Lower leg skin (tissue), 4 donors: ENCODE measurements around the gene IGFBP1. TPM values are rescaled to one million over a fixed set of nuclear protein-coding genes. Genes with fewer than 3 reads are reported as not detected.
"Not testable (repeated sequence)": the region's sequence is repeated elsewhere in the genome, so short reads cannot be mapped to it uniquely, and the experiment has no call there.

ENCODE experiments used
- DNase-seq, 2 donors: peaks; one replicate each; pipeline ENCODE4 v3.0.0-alpha.2; 2019; ENCODE audit warnings: low spot score in 2 of 2
- H3K4me3 ChIP-seq: fragments of 200-600 bp; sonication (generic); 2 replicates; pipeline ENCODE4 v1.5.1; 2017; ENCODE audit warnings: mild to moderate bottlenecking, low read depth; ENCODE audit not compliant: poor library complexity, severe bottlenecking
- POLR2A ChIP-seq, 2 donors: fragments of 450-650 bp; IDR thresholded peaks; one replicate each; pipeline ENCODE4 v1.6.1; 2016 to 2017; ENCODE audit warnings: antibody characterized with exemption in 2 of 2, mild to moderate bottlenecking in 1 of 2, moderate library complexity in 1 of 2
- WGBS, 2 donors: methylation state at CpG; one replicate each; pipeline ENCODE4 v1.1.5; 2018; 5-methylcytosine and 5-hydroxymethylcytosine counted together
- intact Hi-C: fragments of 100-400 bp; cut with DNase I; formaldehyde crosslinking; loops from one replicate; pipeline ENCODE4 v1.15.0; 2023; ENCODE audit warnings: low total_unique reads
- total RNA-seq, 4 donors: library from RNA; depleted of rRNA; stranded (reverse); fragments of >200 nt; gene quantifications; one replicate each; pipeline ENCODE4 v1.1.0, GENCODE V29; 2016
- TF ChIP-seq, protein P1 (sequence below), 3 donors: fragments of 450-650 bp; IDR thresholded peaks; one replicate each; pipeline ENCODE4 v1.5.1; 2016; ENCODE audit warnings: antibody characterized with exemption in 3 of 3, mild to moderate bottlenecking in 3 of 3, moderate library complexity in 2 of 3

Gene IGFBP1
- not detected for total RNA-seq

GRCh38 chr7:45888185-45888992 is at the start of gene IGFBP1:
IGFBP1 (plus strand) TSS chr7:45888488; CDS start chr7:45888653, 165 bp downstream.
- no peak within 1 kb of the TSS for H3K4me3 ChIP-seq
- peak in 1 of 2 donors; percentile 79 for DNase-seq
- intact Hi-C loops, result no loop called here
- 7 to 12% methylated on average over 33 to 42 of the region's 73 CpGs for WGBS, 2 donors
- TF ChIP-seq, protein P1, sequence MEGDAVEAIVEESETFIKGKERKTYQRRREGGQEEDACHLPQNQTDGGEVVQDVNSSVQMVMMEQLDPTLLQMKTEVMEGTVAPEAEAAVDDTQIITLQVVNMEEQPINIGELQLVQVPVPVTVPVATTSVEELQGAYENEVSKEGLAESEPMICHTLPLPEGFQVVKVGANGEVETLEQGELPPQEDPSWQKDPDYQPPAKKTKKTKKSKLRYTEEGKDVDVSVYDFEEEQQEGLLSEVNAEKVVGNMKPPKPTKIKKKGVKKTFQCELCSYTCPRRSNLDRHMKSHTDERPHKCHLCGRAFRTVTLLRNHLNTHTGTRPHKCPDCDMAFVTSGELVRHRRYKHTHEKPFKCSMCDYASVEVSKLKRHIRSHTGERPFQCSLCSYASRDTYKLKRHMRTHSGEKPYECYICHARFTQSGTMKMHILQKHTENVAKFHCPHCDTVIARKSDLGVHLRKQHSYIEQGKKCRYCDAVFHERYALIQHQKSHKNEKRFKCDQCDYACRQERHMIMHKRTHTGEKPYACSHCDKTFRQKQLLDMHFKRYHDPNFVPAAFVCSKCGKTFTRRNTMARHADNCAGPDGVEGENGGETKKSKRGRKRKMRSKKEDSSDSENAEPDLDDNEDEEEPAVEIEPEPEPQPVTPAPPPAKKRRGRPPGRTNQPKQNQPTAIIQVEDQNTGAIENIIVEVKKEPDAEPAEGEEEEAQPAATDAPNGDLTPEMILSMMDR (IDR thresholded peaks at IDR 0.05), result no peak
- no peak for TF ChIP-seq POLR2A (IDR thresholded peaks at IDR 0.05)

- WGBS, 2 donors, result 83 to 89% methylated on average over 2 of the region's 2 CpGs
- intact Hi-C loops, result not testable (repeated sequence)
These were observed 49.4 kb upstream of the IGFBP1 start for GRCh38 chr7:45838852-45839251.

DNA sequence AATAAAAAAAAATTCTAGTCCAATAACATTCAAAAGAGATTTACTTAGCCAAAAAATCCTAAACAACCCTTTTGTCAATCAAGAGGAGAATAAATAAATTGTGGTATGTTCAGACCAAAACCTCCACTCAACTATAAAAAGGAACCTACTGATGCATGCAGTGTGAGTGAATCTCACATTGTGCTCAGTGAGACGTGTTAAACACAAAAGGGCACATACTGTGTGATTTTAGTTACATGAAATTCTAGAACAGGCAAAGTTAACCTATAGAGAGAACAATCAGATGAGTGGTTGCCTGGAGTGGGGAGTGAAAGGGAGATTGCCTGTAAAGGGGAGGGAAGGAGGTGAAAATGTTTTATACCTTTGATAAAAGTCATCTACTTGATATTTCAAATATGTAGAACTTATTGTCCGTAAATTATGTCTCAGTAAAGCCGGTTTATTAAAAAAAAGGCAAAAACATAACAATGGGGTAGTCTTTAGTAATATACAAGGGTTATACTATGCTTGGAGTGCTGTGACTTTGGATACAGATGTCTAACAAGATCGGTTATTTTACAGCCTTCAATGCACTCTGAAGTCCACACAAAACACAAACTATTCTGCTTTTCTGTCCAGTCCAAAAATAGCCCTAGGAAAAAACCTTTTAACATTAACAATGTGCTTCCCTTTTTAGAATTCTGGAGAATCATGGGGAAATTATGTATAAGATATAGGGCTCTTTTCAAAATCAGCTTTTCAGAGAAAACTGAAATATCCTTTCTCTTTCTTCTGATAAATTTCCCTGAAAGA is 46.2 kb upstream of the IGFBP1 start:
- 60 to 72% methylated on average over 4 of the region's 4 CpGs for WGBS, 2 donors

More at GRCh38 chr7:45838852-45839251, 49.4 kb upstream of the IGFBP1 start:
- H3K4me3 ChIP-seq, DNase-seq: not testable (repeated sequence)

GRCh38 chr7:45846536-45846935 is 41.8 kb upstream of the IGFBP1 start:
- H3K4me3 ChIP-seq, DNase-seq, intact Hi-C loops: not testable (repeated sequence)
- whole genome bisulfite sequencing, 2 donors, result 73 to 74% methylated on average over 5 of the region's 5 CpGs

More for the DNA sequence above, 46.2 kb upstream of the IGFBP1 start:
- intact Hi-C loops, DNase-seq, H3K4me3 ChIP-seq: not testable (repeated sequence)

DNA sequence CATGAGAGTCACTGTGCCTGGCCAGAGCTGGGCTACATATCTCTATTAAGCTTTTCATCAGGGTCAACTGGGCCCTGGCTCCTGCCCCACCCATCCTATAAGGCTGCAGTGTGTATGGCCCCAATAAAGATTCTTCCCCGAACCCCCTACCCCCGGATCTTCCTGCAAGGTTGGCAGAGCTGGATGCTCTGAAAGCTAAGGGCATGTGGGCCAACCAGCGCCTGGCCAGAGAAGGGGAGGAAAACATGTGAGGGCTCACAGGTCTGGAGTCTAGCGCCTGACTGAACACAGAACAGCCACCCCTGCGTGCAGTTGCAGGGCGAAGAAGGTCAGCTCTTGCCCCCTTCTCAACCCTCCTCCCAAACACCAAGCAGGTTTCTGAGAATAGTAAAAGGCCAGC is 39.6 kb upstream of the IGFBP1 start:
- peak in 1 of 2 donors; percentile 82 for DNase-seq
- 83 to 92% methylated on average over 6 of the region's 6 CpGs for WGBS, 2 donors
- intact Hi-C loops, H3K4me3 ChIP-seq: not testable (repeated sequence)

DNA sequence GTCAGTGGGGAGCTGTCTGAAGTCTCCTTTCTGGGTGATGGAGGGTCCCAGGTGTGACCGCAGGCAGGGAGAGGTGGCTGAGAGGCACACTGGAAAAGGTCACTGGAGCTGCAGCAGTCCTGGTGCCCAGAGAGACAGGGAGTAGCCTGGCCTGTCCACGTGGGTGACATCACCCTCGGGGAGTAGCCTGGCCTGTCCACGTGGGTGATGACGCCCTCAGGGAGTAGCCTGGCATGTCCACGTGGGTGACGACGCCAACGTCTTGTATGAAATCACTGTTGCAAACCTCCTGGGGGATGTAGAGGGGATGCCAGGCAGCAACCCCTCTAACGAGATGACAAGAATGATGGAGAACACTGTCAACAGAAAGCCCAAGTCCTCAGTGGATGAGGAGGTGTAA is 35.3 kb upstream of the IGFBP1 start:
- H3K4me3 ChIP-seq, DNase-seq, intact Hi-C loops: not testable (repeated sequence)
- WGBS, 2 donors, result 59 to 70% methylated on average over 10 of the region's 10 CpGs

- 72 to 82% methylated on average over 8 of the region's 8 CpGs for WGBS, 2 donors
- H3K4me3 ChIP-seq, DNase-seq, intact Hi-C loops: not testable (repeated sequence)
These were observed 34.8 kb upstream of the IGFBP1 start for GRCh38 chr7:45853491-45853890.

DNA sequence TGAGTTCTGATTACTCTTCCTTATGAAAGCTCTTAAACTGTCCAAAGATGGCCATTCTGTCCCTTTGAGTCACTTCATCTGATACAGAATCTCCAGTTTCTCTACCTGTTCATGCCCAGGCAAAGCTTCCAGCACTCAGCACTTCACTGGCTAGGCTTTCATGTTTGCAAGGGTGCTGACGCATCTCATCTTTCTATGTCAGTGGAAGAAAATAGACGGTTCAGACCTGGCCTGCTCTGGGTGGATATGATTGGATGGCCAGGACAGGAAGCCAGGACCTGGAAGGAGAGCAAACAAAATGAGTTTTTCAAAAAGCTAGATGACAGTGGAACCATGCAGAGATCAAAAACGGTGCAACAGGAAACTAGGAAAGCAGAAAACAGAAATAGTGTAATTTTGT is 32.6 kb upstream of the IGFBP1 start:
- peak in 1 of 2 donors; percentile 9 for DNase-seq
- H3K4me3 ChIP-seq, intact Hi-C loops: not testable (repeated sequence)
- 27 to 39% methylated on average over 3 of the region's 3 CpGs for WGBS, 2 donors

DNA sequence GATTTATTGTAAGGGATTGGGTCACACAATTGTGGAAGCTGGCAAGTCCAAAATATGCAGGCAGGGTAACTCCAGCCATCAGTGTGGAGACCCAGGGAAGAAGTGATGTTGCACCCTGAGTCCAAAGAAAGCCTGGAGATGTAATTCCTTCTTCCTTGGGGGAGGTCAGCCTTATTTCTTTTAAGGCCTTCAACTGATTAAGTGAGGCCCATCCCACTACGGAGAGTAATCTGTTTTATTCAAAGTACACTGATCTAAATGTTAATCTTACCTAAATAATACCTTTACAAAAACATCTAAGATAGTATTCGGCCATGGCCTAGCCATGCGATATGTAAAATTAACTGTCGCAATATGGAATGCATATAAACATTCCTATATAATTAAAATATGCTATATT is 31.4 kb upstream of the IGFBP1 start:
- H3K4me3 ChIP-seq, DNase-seq, intact Hi-C loops: not testable (repeated sequence)
- 93 to 95% methylated on average over 4 of the region's 4 CpGs for WGBS, 2 donors

DNA sequence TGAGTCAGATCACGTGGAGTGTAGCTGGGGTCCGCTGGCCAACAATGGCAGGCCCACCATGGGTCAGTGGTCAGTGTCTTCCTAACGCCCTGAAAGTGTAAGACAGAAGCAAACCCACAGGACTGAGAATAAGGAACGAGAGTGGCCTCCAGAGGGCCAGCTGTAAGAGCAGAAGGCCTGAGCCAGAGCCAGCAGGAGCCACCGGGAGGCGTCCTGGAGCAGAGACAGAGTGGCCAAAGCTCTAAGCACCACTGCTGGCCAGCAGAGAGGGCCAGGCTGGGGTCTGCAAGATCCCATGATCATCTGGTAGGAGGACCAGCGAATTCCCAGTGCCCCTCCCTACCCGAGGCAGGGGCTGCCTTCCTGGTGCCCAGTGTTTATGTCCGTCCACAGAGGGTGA is 24.6 kb upstream of the IGFBP1 start:
- 75 to 76% methylated on average over 8 to 9 of the region's 9 CpGs for WGBS, 2 donors
- no peak overlapping the region for H3K4me3 ChIP-seq
- DNase-seq, result no peak
- intact Hi-C loops, result no loop called here
- TF ChIP-seq POLR2A (IDR thresholded peaks at IDR 0.05), result no peak
- TF ChIP-seq, protein P1 (IDR thresholded peaks at IDR 0.05), result no peak
